Right lobe of liver (tissue), 4 donors: ENCODE results near the gene CCDC120.

Source experiments
- POLR2A ChIP-seq: fragments of 450-650 bp; IDR thresholded peaks from one replicate; pipeline ENCODE4 v1.6.1; 2017; ENCODE audit warnings: antibody characterized with exemption, mild to moderate bottlenecking
- TF ChIP-seq, protein P1 (sequence below), 4 donors: fragments of 200-600 bp in 3 of 4; fragments of 450-650 bp in 1 of 4; IDR thresholded peaks; one replicate each; pipeline versions ENCODE4 v1.5.1 to v1.8.0; 2016 to 2022; ENCODE audit warnings: antibody characterized with exemption in 4 of 4, mild to moderate bottlenecking in 2 of 4
- donor health status: DM: no; HTN: no; CAD: no.
- donor health status: DM: no; HTN: no; CAD: no.
- donor health status: DM: no; HTN: yes; CAD: no.

DNA sequence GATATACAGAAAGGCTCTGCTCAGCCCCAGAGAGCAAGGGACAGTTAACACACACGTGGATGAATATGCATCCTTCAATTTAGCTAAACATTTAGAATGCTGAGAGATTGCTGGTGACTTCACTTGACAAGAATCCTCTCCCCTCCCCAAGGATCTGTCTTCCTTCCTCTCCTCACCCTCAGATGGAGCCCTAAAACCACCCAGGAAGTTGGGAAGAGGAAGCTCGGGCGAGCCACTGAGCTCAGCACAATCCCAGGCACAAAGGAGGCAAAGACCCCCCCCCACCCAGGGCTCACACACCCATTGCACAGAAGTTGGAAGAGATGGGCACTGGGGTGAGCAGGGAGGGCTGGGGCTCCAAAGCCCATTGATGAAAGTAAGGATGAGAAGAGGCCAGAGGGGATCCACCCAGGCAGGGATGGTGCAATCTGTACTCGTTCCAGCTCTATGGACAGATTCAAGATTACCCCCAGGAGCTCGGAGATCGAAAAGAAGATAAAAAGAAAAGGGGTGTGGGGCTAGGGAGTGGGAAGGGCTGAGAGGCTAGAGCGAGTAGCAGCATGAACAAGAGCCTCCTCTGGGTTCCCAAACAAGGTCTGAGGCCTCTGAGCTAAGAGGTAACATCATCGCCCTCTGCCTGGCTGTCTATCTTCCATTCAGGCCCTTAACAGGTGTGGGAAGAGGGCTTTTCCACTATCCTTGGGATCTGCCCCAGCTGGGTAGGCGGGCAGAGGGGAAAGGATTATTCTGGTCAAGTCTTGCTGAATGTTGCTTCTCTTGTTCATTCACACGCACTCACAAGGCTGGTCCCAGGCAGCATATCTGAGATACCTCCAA is 16.8 kb upstream of the CCDC120 start:
- TF ChIP-seq POLR2A, result no peak
- TF ChIP-seq, protein P1, sequence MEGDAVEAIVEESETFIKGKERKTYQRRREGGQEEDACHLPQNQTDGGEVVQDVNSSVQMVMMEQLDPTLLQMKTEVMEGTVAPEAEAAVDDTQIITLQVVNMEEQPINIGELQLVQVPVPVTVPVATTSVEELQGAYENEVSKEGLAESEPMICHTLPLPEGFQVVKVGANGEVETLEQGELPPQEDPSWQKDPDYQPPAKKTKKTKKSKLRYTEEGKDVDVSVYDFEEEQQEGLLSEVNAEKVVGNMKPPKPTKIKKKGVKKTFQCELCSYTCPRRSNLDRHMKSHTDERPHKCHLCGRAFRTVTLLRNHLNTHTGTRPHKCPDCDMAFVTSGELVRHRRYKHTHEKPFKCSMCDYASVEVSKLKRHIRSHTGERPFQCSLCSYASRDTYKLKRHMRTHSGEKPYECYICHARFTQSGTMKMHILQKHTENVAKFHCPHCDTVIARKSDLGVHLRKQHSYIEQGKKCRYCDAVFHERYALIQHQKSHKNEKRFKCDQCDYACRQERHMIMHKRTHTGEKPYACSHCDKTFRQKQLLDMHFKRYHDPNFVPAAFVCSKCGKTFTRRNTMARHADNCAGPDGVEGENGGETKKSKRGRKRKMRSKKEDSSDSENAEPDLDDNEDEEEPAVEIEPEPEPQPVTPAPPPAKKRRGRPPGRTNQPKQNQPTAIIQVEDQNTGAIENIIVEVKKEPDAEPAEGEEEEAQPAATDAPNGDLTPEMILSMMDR (IDR thresholded peaks at IDR 0.05), result no peak
